ENCODE measurements around the gene ZFAND3.

ZFAND3 gene

GRCh38 chr6:38067263-38067980 lies 247.9 kb downstream of the ZFAND3 start:
- no peak overlapping the region for H3K4me3 ChIP-seq (ENCODE audit: control insufficient read depth, low read depth, low read length)
- TF ChIP-seq, protein P1, sequence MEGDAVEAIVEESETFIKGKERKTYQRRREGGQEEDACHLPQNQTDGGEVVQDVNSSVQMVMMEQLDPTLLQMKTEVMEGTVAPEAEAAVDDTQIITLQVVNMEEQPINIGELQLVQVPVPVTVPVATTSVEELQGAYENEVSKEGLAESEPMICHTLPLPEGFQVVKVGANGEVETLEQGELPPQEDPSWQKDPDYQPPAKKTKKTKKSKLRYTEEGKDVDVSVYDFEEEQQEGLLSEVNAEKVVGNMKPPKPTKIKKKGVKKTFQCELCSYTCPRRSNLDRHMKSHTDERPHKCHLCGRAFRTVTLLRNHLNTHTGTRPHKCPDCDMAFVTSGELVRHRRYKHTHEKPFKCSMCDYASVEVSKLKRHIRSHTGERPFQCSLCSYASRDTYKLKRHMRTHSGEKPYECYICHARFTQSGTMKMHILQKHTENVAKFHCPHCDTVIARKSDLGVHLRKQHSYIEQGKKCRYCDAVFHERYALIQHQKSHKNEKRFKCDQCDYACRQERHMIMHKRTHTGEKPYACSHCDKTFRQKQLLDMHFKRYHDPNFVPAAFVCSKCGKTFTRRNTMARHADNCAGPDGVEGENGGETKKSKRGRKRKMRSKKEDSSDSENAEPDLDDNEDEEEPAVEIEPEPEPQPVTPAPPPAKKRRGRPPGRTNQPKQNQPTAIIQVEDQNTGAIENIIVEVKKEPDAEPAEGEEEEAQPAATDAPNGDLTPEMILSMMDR (conservative IDR thresholded peaks at IDR 0.05; ENCODE audit: control insufficient read depth, insufficient read depth, low read depth, low read length) = no peak
- no peak for DNase-seq (ENCODE audit: low read depth)

DNA sequence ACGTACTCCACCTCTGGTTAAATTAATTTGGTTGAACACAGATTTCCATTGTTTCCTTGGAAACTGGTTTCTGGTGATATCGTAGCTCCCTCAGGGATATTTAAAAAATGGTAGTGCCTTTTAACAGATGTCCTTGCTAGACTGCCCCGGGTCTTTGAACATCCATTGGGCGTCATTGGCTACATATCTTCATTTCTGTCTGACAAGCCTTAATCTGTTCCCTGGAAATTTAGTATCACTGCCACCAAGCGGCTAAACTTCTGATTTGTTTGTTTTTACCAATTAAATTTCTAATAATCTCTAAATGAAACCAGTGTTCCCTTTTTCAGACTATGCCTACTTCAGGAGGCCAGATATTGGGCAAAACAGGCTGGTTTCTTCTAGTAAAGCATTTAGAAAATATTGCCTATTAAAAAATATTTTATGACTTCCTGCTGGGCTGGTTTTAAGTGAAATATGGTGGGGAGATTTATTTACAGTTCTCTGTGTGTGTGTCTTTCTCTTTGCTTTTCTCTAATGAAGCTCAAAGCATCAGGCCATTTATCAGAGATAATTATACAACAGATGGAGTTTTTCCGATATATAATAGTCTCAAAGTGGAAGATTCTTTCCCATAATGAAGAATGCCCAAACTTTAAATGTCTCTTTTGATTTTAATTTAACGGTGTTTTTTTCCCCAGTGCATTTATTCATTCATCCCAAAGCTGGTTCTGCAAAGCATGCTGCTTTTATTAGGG lies 249.5 kb downstream of the ZFAND3 start:
- TF ChIP-seq, protein P1 (conservative IDR thresholded peaks at IDR 0.05; ENCODE audit: control insufficient read depth, insufficient read depth, low read depth, low read length) = peak; percentile 29
- H3K4me3 ChIP-seq (ENCODE audit: control insufficient read depth, low read depth, low read length) = no peak overlapping the region
- DNase-seq (ENCODE audit: low read depth) = peak; percentile 38

DNA sequence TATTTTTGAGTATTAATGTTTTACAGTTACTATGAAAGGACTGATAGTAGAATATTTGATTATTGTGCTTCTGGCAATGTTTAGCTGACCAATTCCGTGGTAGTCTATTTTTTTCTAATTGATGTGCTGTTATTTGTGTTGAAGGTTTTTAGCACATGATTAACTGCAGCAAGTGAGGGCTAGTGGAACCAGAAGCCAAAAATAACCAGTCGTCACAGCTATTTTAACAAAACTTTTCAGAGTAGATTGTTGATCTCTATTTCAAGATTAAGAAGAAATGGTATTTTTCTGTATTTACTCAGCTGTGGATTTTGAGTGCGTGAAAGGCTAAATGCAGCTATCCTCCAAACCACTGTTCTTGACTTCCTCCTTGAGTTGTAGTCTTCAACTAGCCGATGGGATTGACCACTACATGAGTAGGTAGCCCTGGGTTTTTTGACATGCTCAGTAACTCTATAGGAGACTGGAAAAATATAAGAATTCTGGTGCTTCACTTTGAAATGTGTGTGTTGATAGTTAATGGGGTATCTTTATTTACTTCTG lies 258.0 kb downstream of the ZFAND3 start:
- H3K4me3 ChIP-seq (ENCODE audit: control insufficient read depth, low read depth, low read length) = no peak overlapping the region
- TF ChIP-seq, protein P1 (conservative IDR thresholded peaks at IDR 0.05; ENCODE audit: control insufficient read depth, insufficient read depth, low read depth, low read length) = no peak
- no peak for DNase-seq (ENCODE audit: low read depth)

DNA sequence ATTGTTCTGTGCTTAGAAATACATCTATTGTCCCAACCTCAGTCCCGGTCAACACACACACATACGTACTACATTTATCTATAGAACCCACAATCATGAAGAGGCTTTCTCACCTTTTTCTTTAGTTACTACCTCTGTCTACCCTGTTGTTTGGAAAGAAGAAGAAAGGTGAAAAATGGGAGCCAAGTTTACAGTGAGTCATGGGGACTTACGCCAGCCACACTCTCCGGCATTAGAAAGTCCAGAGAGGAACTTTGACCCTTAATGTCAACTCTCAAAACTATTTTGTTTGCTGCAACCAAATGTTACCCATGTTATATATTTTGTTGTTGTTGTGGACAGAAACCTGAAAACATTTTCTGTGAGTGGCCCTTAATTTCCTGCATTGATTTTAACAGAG lies 259.1 kb downstream of the ZFAND3 start:
- TF ChIP-seq, protein P1 (conservative IDR thresholded peaks at IDR 0.05; ENCODE audit: control insufficient read depth, insufficient read depth, low read depth, low read length) = no peak
- no peak overlapping the region for H3K4me3 ChIP-seq (ENCODE audit: control insufficient read depth, low read depth, low read length)
- DNase-seq (ENCODE audit: low read depth) = peak; percentile 47

GRCh38 chr6:38079107-38079506 lies 259.6 kb downstream of the ZFAND3 start:
- no peak for DNase-seq (ENCODE audit: low read depth)
- H3K4me3 ChIP-seq (ENCODE audit: control insufficient read depth, low read depth, low read length) = no peak overlapping the region
- TF ChIP-seq, protein P1 (conservative IDR thresholded peaks at IDR 0.05; ENCODE audit: control insufficient read depth, insufficient read depth, low read depth, low read length) = no peak

DNA sequence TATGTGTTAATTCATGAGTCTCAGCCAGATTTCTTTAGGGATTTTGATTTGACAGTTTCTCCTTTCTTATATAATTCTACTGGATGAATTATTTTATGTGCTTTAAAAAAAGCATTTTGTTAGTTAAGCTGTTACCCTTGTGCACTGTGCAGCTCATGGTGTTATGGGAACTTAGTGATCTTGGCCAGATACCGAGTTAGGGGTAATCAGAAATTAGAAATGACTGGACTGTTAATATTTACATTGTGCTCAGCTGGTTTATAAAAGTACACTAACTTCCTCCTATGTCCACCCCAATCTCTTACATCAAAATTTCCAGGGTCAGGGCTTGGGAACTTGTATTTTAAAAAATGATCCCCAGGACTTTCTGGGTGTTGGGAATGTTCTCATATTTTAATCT lies 260.0 kb downstream of the ZFAND3 start:
- no peak for DNase-seq (ENCODE audit: low read depth)
- TF ChIP-seq, protein P1 (conservative IDR thresholded peaks at IDR 0.05; ENCODE audit: control insufficient read depth, insufficient read depth, low read depth, low read length) = no peak

More for the DNA sequence above, 260.0 kb downstream of the ZFAND3 start:
- no peak overlapping the region for H3K4me3 ChIP-seq (ENCODE audit: control insufficient read depth, low read depth, low read length)
